Upper lobe of left lung (tissue), 6 donors: ENCODE results near the gene FMO2. TPM values are rescaled to one million over a fixed set of nuclear protein-coding genes. Genes with fewer than 3 reads are reported as not detected.

Experiments used
- ATAC-seq, 2 donors: fragments of 200-7000 bp; cut with Tn5 transposase; one replicate each; pipeline ENCODE4 v1.9.1; 2022; ENCODE audit warnings: mild to moderate bottlenecking in 2 of 2, moderate library complexity in 2 of 2; ENCODE audit not compliant: low FRiP score in 2 of 2
- DNase-seq, 2 donors: peaks; one replicate each; pipeline ENCODE4 v3.0.0-alpha.2; 2019 to 2020
- H3K27ac ChIP-seq, 4 donors: fragments of 200-600 bp; sonication (generic); one replicate each; pipeline ENCODE4 v1.5.1; 2016 to 2019
- H3K27me3 ChIP-seq, 4 donors: fragments of 200-600 bp; sonication (generic); one replicate each; pipeline ENCODE4 v1.5.1; 2017 to 2019
- H3K36me3 ChIP-seq, 4 donors: fragments of 200-600 bp; sonication (generic); one replicate each; pipeline ENCODE4 v1.5.1; 2016 to 2019
- H3K4me1 ChIP-seq, 4 donors: fragments of 200-600 bp; sonication (generic); one replicate each; pipeline ENCODE4 v1.5.1; 2018 to 2019
- H3K4me3 ChIP-seq, 4 donors: fragments of 200-600 bp; sonication (generic); one replicate each; pipeline ENCODE4 v1.5.1; 2017 to 2019; ENCODE audit warnings: mild to moderate bottlenecking in 2 of 4, moderate library complexity in 1 of 4
- H3K9me3 ChIP-seq, 4 donors: fragments of 200-600 bp; sonication (generic); one replicate each; pipeline ENCODE4 v1.5.1; 2018 to 2019
- CTCF ChIP-seq, 6 experiments: fragments of 450-650 bp in 4 of 6; fragments of 200-600 bp in 2 of 6; sonication (generic) in 2 of 6; IDR thresholded peaks; one replicate each; pipeline ENCODE4 v1.5.1; 2016 to 2019; ENCODE audit warnings: antibody characterized with exemption in 6 of 6
- EP300 ChIP-seq, 4 donors: sonication (generic); formaldehyde crosslinking; IDR thresholded peaks; one replicate each; pipeline ENCODE4 v1.5.1; 2017; ENCODE audit warnings: antibody characterized with exemption in 4 of 4, control low read depth in 2 of 4
- POLR2A ChIP-seq, 4 donors: fragments of 450-650 bp; IDR thresholded peaks; one replicate each; pipeline ENCODE4 v1.5.1; 2016 to 2017; ENCODE audit warnings: antibody characterized with exemption in 4 of 4, mild to moderate bottlenecking in 2 of 4
- POLR2AphosphoS5 ChIP-seq, 2 donors: sonication (generic); formaldehyde crosslinking; IDR thresholded peaks; one replicate each; pipeline ENCODE4 v1.5.1; 2017; ENCODE audit warnings: antibody characterized with exemption in 2 of 2
- WGBS, 2 donors: methylation state at CpG; one replicate each; pipeline ENCODE4 v1.1.5; 2017 to 2018; 5-methylcytosine and 5-hydroxymethylcytosine counted together
- total RNA-seq, 6 donors: library from RNA; depleted of rRNA in 4 of 6; stranded (reverse); fragments of >200 nt in 4 of 6; gene quantifications; one replicate each; pipeline versions ENCODE4 v1.1.0 to v1.2.1, GENCODE V29; 2016 to 2021
- donor health status: DM: no; HTN: no; CAD: no; lungs with moderate emphysema.
- donor health status: DM: no; HTN: yes; CAD: no; lungs with severe emphysema.

The FMO2 gene
- total RNA-seq, 6 donors from 2014 or later = 118 to 259 (median 169) TPM

DNA sequence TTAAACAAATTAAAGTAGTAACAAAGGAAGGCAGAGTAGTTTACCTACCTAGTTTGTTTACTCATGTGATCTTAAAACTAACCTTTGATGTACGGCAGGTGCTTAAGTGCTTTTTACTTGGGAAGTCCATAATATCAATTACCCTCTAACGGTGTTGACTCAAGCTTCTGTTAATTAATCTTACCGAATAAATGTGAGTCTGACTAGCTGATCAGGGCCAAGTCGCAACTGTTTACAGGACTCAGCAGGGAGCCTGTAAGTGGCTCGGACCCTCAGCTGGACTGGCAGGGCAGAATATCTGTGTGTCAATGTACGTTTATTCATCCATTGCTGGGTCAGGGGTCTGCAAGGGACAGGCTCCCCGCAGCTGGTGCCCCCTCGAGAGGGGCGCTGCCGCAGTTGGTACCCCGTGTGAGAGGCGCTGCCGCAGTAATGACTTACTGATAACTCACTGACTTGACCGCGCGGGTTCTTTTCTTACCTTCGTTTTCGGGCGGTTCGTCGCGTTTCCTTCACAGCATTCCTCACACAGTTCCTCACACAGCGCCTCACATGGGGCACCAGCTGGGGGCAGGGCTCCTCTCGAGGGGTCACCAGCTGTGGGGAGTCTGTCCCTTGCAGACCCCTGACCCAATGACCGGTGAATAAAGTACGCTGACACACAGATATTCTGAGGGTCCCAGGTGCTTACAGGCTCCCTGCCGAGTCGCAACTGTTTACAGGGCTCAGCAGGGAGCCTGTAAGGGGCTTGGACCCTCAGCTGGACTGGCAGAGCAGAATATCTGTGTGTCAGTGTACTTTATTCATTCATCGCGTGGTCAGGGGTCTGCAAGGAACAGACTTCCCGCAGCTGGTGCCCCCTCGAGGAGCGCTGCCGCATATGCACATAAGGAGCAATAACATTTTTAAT, 66.2 kb downstream of the FMO2 start:
- peak overlapping the region; percentile 36 to 56 (median 49) for H3K4me3 ChIP-seq
- H3K27ac ChIP-seq = peak overlapping the region in 1 of 4 donors; percentile 37
- peaks cover 0 to 10% (median 5%) of the 10 kb centered on the region in 4 donors for H3K4me1 ChIP-seq
- no peaks in the 10 kb centered on the region for H3K27me3 ChIP-seq
- peak; percentile 19 to 58 for ATAC-seq
- H3K9me3 ChIP-seq = no peaks in the 10 kb centered on the region
- no peaks in the 10 kb centered on the region for H3K36me3 ChIP-seq
- peak; percentile 39 to 72 for DNase-seq
- WGBS, 2 donors = 4 to 5% methylated on average over 27 to 34 of the region's 34 CpGs
- peak in 5 of 6 experiments; percentile 21 to 47 (median 32) for TF ChIP-seq CTCF (IDR thresholded peaks at IDR 0.05)
- TF ChIP-seq POLR2AphosphoS5 (IDR thresholded peaks at IDR 0.05) = no peak

DNA sequence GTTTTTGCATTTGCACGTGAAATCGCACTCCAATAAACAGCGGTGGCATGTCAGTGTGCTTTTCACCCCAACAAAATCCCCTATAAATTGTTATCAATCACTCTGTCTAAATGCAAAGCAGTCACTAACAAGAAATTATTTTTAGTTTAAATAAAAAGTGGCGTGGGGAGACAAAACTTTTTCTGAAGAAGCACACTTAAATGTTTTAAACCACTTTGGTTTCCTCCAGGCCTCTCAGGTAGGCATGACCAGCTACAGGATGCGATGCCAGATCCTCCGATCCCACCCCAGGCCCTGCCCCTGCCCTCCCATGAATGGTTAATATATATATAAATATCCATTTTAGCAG, 66.8 kb downstream of the FMO2 start:
- no peaks in the 10 kb centered on the region for H3K27me3 ChIP-seq
- H3K27ac ChIP-seq = no peak overlapping the region
- no peaks in the 10 kb centered on the region for H3K36me3 ChIP-seq
- no peaks in the 10 kb centered on the region for H3K9me3 ChIP-seq
- ATAC-seq (no peak), DNase-seq (no peak)
- no peak for TF ChIP-seq POLR2A (IDR thresholded peaks at IDR 0.05)
- TF ChIP-seq EP300 (IDR thresholded peaks at IDR 0.05) = no peak
- WGBS, 2 donors = 40 to 44% methylated on average over 6 of the region's 6 CpGs
- H3K4me1 ChIP-seq = peaks cover 0 to 10% (median 5%) of the 10 kb centered on the region in 4 donors
- peak overlapping the region in 3 of 4 donors; percentile 46 to 56 (median 52) for H3K4me3 ChIP-seq

GRCh38 chr1:171252482-171252881, 67.4 kb downstream of the FMO2 start:
- Histone ChIP-seq H3K36me3 (no peaks in the 10 kb centered on the region), H3K4me1 (peaks cover 0 to 10% (median 5%) of the 10 kb centered on the region in 4 donors), H3K4me3 (no peak overlapping the region), H3K9me3 (no peaks in the 10 kb centered on the region), H3K27me3 (no peaks in the 10 kb centered on the region), H3K27ac (no peak overlapping the region)
- ATAC-seq (no peak), DNase-seq (no peak)
- TF ChIP-seq POLR2AphosphoS5 (IDR thresholded peaks at IDR 0.05) (no peak), POLR2A (IDR thresholded peaks at IDR 0.05) (no peak), CTCF (IDR thresholded peaks at IDR 0.05) (no peak), EP300 (IDR thresholded peaks at IDR 0.05) (no peak)
- WGBS, 2 donors = 69 to 75% methylated on average over 5 of the region's 5 CpGs

GRCh38 chr1:171254859-171255258, 69.8 kb downstream of the FMO2 start:
- Histone ChIP-seq H3K36me3 (no peaks in the 10 kb centered on the region), H3K9me3 (no peaks in the 10 kb centered on the region), H3K27ac (no peak overlapping the region), H3K4me1 (peaks cover 0 to 10% (median 5%) of the 10 kb centered on the region in 4 donors), H3K4me3 (no peak overlapping the region), H3K27me3 (no peaks in the 10 kb centered on the region)
- TF ChIP-seq CTCF (IDR thresholded peaks at IDR 0.05) = no peak
- 80 to 81% methylated on average over 4 of the region's 4 CpGs for WGBS, 2 donors
- ATAC-seq (no peak), DNase-seq (no peak)

- TF ChIP-seq EP300 (IDR thresholded peaks at IDR 0.05) (no peak), CTCF (IDR thresholded peaks at IDR 0.05) (no peak), POLR2AphosphoS5 (IDR thresholded peaks at IDR 0.05) (no peak), POLR2A (IDR thresholded peaks at IDR 0.05) (no peak)
- Histone ChIP-seq H3K4me3 (no peak overlapping the region), H3K36me3 (no peaks in the 10 kb centered on the region), H3K4me1 (no peaks in the 10 kb centered on the region), H3K27ac (no peak overlapping the region), H3K9me3 (no peaks in the 10 kb centered on the region), H3K27me3 (no peaks in the 10 kb centered on the region)
- DNase-seq = peak in 1 of 2 donors; percentile 49
- peak in 1 of 2 donors; percentile 50 for ATAC-seq
- WGBS, 2 donors = 48 to 72% methylated on average over 6 to 8 of the region's 8 CpGs
These were observed 72.0 kb downstream of the FMO2 start for GRCh38 chr1:171256940-171257606.
